HEK293T (cell line): ENCODE measurements around the gene LSR.

Experiments
- BHLHE40 ChIP-seq: fragments of 450-650 bp; IDR thresholded peaks from 2 replicates; pipeline ENCODE4 v1.6.1; 2016; ENCODE audit warnings: mild to moderate bottlenecking, moderate library complexity, borderline replicate concordance
- ELF4 ChIP-seq: fragments of 450-650 bp; IDR thresholded peaks from 2 replicates; pipeline ENCODE4 v1.6.1; 2017; ENCODE audit warnings: antibody characterized with exemption
- FOXA1 ChIP-seq: fragments of 450-650 bp; IDR thresholded peaks from 2 replicates; pipeline ENCODE4 v1.6.1; 2016; ENCODE audit warnings: mild to moderate bottlenecking
- L3MBTL2 ChIP-seq: fragments of 450-650 bp; conservative IDR thresholded peaks from 2 replicates; pipeline ENCODE4 v1.6.1; 2016; ENCODE audit warnings: mild to moderate bottlenecking

DNA sequence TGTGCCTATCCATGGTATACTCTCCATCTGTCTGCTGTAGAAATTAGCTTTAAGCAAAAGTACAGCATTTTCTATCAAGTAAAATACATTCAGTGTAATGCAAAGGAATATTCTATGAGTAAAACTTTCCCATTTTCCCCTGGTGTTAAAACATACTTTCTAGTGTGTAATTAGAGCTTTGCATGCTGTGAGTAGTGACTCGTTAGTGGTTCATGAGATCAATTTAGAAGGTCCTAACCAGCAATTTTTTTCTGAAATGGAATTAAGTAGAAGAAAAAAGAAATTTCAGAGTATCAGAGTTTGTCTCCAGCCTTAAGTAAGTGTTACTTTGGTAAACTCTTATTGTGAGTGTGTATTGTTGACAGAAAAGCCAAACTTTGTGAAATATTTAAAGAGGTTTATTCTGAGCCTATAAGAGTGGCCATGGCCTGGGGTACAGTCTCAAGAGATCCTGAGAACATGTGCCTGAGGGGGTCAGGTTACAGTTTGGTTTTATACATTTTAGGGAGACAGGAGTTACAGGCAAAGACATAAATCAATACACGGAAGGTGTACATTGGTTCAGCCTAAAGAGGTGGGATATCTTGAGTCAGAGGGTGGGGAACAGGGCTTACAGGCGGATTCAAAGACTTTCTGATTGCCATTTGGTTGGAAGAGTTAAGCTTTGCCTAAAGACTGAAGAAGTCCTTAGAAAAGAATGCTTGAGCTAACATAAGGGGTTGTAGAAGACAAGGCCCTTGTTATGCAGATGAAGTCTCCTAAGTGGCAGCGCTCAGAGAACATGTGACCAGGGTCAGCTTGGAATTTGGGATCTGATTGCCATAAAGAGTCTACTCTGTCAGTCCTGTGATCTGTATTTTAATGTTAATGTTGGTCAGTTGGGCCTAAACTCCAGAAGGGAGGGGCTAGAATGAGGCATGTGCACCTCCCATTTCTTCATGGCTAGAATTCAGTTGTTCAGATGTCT is 45.8 kb upstream of the LSR start:
- TF ChIP-seq ELF4 (no peak), L3MBTL2 (no peak), FOXA1 (no peak), BHLHE40 (no peak)
